Cortex of kidney (tissue), 1 donor: ENCODE results near the gene HPDL.
A peak's percentile ranks its signal among the peaks of the same experiment; 100 is the strongest.

Experiments used
- DNase-seq: peaks from one replicate; lab custom pipeline; 2025; lab: John Stamatoyannopoulos, UW

HPDL gene

GRCh38 chr1:45322486-45323040, 4.1 kb upstream of the HPDL start:
- DNase-seq = no peak

GRCh38 chr1:45325851-45326506, 716 bp upstream of the HPDL start:
- DNase-seq = no peak

DNA sequence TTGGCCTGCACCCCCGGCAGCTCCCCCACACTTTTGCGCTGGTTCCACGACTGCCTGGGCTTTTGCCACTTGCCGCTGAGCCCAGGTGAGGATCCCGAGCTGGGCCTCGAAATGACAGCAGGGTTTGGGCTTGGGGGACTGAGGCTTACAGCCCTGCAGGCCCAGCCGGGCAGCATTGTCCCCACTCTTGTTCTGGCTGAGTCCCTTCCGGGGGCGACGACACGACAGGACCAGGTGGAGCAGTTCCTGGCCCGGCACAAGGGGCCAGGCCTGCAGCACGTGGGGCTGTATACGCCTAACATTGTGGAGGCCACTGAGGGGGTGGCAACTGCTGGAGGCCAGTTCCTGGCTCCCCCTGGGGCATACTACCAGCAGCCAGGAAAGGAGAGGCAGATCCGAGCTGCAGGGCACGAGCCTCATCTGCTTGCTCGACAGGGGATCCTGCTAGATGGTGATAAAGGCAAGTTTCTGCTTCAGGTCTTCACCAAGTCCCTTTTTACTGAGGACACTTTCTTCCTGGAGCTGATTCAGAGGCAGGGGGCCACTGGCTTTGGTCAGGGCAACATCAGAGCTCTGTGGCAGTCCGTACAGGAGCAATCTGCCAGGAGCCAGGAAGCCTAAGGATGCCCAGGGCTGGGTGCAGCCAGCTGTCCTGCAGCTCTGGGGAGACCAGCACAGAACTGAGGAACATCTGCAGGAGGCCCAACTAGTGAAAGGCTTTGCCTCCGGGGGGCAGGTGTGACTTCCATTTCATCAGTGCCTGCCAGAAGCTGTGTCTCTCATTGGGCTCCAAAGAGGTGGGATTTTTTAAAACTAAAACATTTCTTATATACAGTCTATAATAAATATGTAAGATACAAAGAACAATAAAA, 1.2 kb downstream of the HPDL start:
- no peak for DNase-seq

DNA sequence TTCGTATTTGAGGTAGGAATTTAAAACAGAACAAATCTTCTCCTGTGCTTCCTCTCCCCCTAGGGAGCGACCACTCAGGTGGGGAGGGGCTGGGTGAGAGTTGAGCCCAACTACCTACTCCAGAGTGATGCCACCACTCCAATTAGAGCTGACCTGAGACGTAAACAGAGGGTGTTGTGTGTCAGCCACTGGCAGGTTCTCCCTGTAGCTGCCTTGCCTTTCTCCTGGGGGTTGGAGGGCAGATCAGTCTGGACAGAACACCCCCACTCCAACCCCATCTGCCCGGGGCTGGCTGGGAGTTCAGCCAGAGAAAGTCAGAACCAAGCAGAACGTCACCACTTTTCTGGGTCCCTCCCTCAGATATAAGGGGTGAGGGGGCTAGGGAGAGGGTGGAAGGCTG, 2.0 kb downstream of the HPDL start:
- no peak for DNase-seq

GRCh38 chr1:45329445-45329844, 2.8 kb downstream of the HPDL start:
- no peak for DNase-seq

DNA sequence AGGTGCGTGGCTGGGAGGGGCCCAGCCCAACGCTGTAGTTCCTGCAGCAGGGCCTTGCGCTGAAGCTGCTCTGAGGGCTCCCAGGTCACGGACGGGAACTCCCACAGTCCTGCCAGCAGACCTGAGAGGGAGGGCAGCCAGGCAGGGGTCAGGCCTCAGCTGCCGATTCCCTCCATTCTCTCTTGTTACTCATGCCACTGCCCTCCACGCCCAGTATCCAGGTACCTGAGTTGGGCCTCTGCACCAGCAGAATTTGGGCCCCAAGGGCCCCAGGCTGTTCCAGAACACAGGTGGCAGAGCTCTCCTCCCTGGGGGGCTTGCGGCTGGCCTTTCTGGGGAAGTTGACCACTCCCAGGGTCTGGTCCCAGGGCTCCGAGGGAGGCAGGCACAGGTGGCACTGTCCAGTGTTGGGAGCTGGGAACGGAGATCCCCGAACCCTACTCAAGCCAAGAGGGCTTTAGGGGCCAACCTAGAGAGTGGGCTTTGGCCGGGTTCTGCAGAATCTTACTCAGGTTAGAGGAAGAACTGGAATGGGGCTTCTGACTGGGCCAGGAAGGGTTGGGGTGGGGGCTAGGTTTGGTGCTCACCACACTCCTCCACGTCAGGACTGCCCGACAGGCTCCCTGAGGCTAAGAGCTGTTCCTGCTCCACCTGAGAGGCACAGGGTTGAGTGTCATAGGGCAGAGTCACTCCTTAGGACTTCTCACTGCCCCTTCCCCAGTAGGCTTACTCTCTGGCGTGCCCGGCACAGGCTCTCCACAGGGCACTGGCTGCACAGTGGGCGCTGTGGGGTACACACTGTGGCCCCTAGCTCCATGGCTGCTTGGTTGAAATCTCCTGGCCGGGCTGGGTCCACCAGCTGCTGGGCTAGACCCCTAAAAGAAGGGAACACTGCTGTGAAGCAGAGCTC, 5.0 kb downstream of the HPDL start:
- DNase-seq = no peak

GRCh38 chr1:45332346-45332720, 5.6 kb downstream of the HPDL start:
- no peak for DNase-seq

- no peak for DNase-seq
These were observed 7.9 kb downstream of the HPDL start for GRCh38 chr1:45334308-45335245.

- no peak for DNase-seq
These were observed 9.2 kb downstream of the HPDL start for GRCh38 chr1:45335855-45336324.

- no peak for DNase-seq
These were observed 11.1 kb downstream of the HPDL start for GRCh38 chr1:45337630-45338325.

- DNase-seq = peak; percentile 52
These were observed 13.3 kb downstream of the HPDL start, which contains the start of the genes MUTYH and TOE1 for GRCh38 chr1:45339789-45340558. Gene MUTYH (minus strand): TSS chr1:45340440. CDS start chr1:45334505, 5,935 bp downstream. Gene TOE1 (plus strand): TSS chr1:45340170. CDS start chr1:45340253, 83 bp downstream.

- no peak for DNase-seq
These were observed 14.2 kb downstream of the HPDL start for GRCh38 chr1:45340816-45341466.

DNA sequence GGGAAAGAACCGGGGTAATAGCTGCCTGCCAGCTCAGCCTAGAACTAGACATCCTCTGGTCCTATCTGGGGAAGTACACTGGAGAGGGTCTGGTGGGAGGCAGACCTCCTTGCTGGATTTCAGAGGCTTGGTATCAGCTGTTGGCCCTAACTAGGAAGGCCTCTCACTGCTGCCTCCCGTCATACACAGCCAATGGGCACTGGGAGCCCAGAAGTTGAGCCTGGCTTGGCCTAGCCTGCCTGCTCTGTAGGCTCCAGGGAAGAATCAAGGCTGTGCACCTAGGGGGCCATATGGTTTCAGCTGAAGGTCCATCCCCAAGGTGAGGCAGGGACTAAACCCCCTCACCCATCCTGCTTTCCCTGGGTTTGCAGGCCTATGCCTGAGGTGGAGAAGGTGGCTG, 17.8 kb downstream of the HPDL start:
- DNase-seq = no peak

DNA sequence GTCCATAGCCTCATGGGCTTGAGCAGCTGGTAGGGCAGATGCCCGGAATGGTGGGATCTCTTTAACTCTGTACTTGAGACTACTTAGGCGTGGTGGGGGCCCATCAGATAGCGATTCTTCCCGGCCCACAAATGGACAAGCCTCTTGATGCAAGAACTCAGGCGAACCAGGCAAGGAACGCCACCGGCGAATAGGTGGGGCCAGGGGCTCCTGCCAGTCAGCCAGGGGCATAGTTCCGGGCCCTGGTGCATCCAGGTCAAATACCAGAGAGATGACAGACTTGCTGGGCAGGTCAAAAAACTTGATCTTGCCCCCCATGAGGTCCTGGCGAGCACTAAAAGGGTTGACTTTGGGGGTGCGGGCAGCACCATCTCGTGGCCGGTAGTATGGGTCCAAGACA, 18.3 kb downstream of the HPDL start:
- no peak for DNase-seq

DNA sequence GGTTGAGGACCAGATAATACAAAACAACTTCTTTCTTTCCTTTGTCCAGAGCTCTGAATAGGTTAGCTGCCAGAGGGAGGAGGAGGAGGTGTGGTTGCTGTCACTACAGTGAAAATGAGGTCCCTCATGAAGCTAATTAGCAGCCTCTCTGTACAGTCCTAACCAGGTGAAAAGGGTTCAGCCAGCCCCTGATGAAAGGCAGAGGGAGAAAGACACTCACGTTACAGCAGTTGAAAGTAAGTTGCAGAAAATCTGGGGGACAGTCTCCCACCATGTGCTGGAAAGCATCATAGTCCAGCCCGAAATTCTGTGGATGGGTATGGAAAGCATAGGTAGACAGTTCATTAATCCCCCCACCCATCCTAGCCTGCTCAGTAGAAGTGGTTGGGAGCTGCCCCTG, 19.8 kb downstream of the HPDL start:
- no peak for DNase-seq

- no peak for DNase-seq
These were observed 21.3 kb downstream of the HPDL start for GRCh38 chr1:45348020-45348419.

DNA sequence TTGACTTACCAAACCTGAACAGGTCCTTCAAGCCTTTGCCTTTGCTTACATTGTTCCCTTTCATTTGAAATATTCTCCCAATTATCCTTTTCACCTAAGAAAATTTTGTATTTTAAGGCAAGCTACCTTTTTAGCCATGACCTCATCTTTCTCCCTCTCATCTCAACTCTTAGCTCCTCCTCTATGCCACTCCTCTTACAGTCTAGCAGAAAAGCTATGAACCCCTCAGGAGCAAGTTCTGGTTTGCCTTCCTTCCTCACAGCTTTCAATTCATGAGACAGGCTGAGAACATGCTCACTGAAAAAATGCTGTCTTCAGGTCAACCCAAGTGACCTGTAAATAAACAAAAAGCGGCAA, 21.9 kb downstream of the HPDL start:
- no peak for DNase-seq

DNA sequence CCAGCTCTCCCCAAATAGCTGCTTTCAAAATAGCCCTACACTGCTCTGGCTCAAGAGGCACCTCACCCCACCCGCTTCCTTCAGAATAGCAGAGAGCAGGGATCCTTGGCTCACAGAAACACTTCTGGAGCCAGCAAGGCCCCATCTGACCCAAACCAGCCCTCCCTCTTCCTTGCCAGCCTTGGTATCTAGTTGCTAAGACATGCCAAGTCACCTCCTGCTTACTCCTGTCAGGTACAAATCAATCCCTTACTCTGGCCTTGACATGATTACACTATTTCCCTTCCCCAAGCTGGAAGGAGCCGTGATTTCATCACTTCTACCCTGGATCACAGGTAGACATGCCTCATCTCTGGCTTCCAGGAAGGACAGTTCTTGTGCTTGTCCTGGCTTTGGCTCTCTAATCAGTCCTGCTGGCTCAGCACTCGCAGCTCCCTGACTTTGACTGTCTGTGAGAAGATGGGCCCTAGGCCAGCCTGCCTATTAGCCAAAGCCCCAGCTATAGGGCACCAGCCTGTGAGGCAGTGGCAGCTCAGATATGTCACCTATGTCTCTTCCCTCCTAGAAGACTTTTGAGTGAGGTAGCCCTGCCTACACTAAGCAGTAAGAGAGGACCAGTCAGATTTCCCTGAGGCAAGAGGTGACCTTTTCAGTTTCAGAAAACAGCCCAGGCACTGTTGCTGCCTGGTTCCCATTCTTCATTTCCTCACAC, 22.4 kb downstream of the HPDL start:
- no peak for DNase-seq
